ENCODE measurements around the gene RGSL1.

GRCh38 chr1:182602935-182603645 lies 153.1 kb downstream of the RGSL1 start:
- no peak for TF ChIP-seq CTCF (IDR thresholded peaks at IDR 0.05)
- no peak for TF ChIP-seq POLR2A (IDR thresholded peaks at IDR 0.05)

Measured in vagina (tissue), 2 donors.